Hindlimb muscle (tissue), 1 donor: ENCODE data around the gene SNCA. TPM values are rescaled to one million over a fixed set of nuclear protein-coding genes. Genes with fewer than 3 reads are reported as not detected.

Source experiments
- DNase-seq: peaks from one replicate; pipeline ENCODE4 v3.0.0-alpha.2; 2013
- polyA plus RNA-seq: library from polyadenylated mRNA; unstranded; fragments of 120-200 nt; gene quantifications from one replicate; pipeline ENCODE4 v1.2.1, GENCODE V29; 2013; ENCODE audit not compliant: insufficient read length

SNCA gene
- polyA plus RNA-seq, 1 donor, result 9.6 TPM

- no peak for DNase-seq
These were observed 83.9 kb downstream of the SNCA start for GRCh38 chr4:89752932-89753598.

DNA sequence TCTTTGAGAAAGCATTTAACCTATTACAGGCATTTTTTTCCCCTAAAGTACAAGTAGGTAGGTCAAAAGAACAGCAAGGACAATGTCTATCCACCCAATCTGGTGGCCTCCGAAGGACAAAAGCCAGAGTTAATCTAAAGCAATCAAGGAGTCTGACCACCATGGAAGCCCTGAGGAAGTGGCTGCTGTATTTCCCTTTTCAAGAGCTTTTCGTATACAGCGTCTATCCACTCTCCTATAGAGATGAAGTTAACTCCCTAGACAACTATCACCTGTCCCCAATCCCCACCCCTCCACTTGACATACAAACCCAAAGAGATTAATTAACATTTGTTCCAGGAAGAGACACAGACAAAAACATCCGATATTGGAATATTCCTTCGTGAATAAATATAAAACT, 85.5 kb downstream of the SNCA start:
- DNase-seq, result no peak

DNA sequence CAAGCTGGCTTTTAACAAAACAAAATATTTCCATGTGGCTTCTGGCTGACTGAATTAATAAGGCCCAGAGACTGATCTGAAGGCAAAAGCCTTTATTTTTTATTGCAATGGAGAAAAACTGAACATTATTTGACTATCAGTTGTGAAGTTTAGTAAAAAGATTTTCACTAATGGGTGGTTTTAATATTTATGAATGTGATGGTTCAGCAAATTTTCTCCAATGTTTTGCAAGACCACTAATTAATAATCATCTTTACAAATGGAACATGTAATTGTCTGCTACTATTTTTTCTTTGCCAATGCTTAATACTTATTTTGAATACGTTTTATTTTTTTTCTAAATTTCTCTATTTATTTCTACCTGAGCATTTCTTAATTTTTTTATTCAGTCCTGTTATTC, 90.6 kb downstream of the SNCA start:
- DNase-seq, result no peak

GRCh38 chr4:89745708-89746107, 91.3 kb downstream of the SNCA start:
- DNase-seq, result no peak

DNA sequence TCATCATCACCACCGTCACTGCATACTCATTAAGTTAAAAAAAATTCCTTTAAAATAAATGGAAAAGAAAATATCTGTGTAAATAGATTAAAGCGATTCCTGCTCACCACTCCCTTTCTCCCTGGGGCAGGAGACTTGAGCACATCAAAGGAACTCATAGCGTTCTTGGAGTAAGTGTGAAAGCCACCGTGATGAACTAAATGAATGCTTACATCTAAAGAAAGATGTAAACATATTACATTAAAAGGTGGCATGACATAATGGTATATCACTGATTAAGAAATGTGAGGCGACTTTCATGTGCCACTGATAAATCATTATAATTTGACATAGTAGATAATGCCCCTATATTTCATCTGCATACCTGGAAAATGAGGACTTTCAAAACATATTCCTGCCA, 92.0 kb downstream of the SNCA start:
- DNase-seq, result no peak

- no peak for DNase-seq
These were observed 95.2 kb downstream of the SNCA start for GRCh38 chr4:89741768-89742167.

DNA sequence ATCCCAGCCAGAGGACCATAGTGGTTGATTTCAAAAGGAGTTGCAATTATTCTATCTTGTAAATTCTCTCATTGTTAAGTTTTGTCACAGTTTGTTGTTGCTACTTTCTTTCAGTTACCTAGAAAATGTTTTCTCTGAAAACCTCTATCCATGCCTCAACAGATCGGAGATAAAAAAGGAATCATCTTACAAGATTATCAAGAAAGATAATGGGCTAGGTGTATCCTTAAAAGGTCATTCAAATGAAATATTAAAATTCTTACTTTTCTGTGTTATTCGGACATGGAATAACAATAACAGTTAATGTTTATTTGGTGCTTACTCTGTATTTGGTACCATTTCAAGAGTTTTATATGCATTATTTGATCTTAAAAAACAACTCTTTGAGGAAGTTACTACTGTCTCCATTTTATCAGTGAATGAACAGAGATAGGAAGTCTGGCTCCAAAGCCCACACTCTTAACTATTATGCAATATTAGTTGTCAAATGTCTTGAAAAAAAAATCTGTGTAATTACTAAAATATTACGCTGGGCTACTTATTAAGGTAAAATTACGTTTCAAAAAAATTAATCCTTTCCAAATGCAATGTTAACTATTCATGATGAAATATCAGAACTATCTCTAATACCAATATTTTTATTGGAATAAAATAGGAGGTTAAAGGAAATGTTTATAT, 97.5 kb downstream of the SNCA start:
- no peak for DNase-seq

DNA sequence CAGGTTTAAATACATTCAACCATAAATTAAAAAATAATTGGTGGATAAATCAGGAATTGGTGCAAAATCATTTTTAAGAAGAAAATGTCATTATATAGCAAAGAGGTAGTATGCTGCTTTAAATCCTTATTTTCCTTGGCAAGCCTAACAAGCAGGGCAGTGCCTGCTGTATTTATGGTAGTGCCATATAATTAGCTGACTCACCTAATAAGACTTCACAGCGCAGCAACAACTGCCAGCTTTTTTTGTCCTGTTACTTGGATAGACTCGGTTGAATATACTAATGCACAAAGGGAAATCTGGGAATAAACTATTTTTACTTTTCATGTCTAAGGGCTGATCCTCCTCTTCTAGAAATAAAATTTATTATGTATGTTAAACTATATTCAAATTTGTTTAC, 99.1 kb downstream of the SNCA start:
- DNase-seq, result no peak

GRCh38 chr4:89733946-89734345, 103.0 kb downstream of the SNCA start:
- no peak for DNase-seq

GRCh38 chr4:89727238-89727637, 109.7 kb downstream of the SNCA start:
- DNase-seq, result no peak

DNA sequence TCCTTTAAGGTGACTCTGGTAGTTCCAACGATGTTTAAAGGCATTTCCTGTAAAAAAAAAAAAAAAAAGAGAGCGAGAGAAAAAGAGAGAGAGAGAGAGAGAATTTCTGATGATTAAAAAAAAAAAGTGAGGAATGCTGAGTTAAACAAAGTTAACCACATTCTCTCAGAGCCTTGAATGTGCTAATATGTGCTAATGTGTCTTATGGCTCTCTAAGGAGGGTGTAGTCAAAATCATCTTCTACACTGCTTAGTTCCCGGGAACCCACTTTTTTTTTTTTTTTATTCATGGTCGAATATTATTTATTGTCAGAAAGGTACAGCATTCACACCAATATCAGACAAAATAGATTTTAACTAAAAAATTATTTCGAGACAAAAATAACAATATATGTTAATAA, 111.7 kb downstream of the SNCA start:
- DNase-seq, result no peak

DNA sequence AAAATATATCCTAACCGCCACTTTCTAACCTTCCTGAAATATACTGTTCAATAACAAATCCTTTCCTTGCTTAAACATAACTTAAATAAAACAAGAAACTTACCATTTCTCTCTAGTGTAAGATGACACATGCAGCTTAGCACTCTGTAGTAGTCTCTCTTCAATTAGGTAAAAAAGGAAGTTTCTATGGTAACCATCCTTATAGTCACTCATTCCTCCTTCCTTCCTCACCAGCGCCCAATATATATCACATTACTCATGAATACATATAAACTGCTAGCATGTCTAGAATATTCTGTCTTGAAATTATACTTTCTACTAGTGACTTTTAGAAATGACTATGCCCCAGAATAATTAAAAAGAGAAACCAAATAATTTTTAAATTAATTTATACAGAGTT, 112.2 kb downstream of the SNCA start:
- DNase-seq, result no peak

DNA sequence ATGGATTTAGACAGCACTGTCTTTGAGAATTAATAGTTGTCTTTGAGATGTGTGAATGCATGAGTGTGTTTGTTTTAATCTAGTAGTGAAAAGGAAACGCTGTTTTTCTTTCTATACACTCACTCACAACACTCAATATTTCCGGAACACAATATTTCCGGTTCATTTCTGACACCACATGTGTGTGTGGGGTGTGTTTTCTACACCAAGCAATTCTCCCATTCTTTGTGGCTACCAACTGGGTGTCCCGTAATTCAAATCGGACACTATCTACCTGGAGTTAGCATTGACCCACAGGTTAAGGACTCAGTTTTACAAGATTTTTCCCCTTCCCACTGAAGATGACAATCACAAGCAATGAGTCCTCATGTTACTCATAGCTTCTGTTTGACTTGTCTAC, 113.9 kb downstream of the SNCA start:
- DNase-seq, result no peak

GRCh38 chr4:89722517-89722916, 114.4 kb downstream of the SNCA start:
- DNase-seq, result no peak

DNA sequence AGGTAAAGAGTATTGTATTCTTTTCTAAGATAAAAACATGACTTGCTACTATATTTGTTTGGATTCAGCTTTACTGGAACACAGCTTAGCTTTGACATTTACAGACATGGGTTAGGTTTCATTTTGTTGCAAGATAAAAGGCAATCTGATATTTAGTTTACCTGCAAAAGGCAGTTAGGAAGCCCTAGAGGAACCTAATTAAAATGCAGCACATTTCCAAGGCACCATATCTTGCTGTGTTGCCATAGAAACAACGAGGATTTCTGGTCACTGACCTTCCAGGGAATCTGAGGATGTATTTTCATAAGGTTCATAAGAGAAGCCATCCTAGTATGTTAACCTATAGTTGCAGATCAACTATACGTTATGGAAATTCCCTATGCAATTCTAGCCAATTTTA, 116.0 kb downstream of the SNCA start:
- no peak for DNase-seq

GRCh38 chr4:89719536-89720090, 117.3 kb downstream of the SNCA start:
- no peak for DNase-seq

DNA sequence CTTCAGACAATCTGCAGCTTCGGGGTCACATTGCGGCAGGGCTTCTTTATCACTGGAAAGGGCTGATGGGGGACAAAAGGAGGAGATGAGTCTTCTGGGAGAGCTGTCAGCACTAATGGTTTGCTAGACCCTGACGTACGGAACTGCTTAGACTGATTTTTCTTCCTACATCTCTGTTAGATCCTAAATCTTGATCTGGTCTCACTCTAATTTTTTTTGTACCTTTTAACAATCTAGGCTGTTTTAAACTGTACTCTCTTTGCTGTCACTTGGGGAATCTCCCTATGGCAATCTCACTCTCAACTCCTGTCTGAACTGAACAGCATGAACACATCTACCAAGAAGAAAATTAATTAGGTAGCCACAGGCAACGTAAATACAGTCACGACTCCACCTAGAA, 120.1 kb downstream of the SNCA start:
- DNase-seq, result no peak

DNA sequence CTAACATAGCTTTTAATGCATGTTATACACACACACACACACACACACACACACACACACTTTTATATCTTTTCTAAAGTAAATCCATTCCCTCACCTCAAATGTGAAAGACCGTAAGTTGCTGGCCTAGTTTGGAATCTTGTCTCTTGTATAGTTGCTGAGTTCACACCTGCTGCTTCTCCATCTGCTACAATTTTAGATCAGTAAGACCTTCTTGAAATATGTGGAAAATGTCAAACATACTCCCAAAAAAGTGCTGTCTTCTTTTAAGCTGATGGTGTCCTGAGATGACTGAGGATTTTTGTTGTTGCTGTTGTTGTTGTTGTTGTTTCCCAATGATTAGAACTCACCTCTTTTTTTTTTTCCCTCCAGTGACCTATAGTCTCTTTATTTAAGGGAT, 121.3 kb downstream of the SNCA start:
- no peak for DNase-seq

- DNase-seq, result no peak
These were observed 124.1 kb downstream of the SNCA start for GRCh38 chr4:89712827-89713226.

- DNase-seq, result no peak
These were observed 124.8 kb downstream of the SNCA start for GRCh38 chr4:89712141-89712540.

GRCh38 chr4:89708903-89709421, 128.0 kb downstream of the SNCA start:
- no peak for DNase-seq

GRCh38 chr4:89707467-89707866, 129.5 kb downstream of the SNCA start:
- no peak for DNase-seq

GRCh38 chr4:89704651-89705395, 132.1 kb downstream of the SNCA start:
- no peak for DNase-seq
